HepG2 (cell line): ENCODE measurements around the gene PRKN. TPM values are rescaled to one million over a fixed set of nuclear protein-coding genes. Genes with fewer than 3 reads are reported as not detected.
A peak's percentile ranks its signal among the peaks of the same experiment; 100 is the strongest.

Experiments
- ATF4 ChIP-seq, 2 experiments: fragments of 450-650 bp in 1 of 2; sonication (generic) in 1 of 2; formaldehyde crosslinking; IDR thresholded peaks; 2 replicates each; pipeline versions ENCODE4 v1.5.0 to v1.8.0; 2020 to 2022; ENCODE audit warnings: mild to moderate bottlenecking in 1 of 2, missing genetic modification reagents in 1 of 2
- DPF2 ChIP-seq: sonication (generic); formaldehyde crosslinking; IDR thresholded peaks from 2 replicates; pipeline ENCODE4 v1.4.0; 2020; ENCODE audit warnings: mild to moderate bottlenecking, low read depth, missing genetic modification reagents, borderline replicate concordance
- FOXK2 ChIP-seq: fragments of 450-650 bp; IDR thresholded peaks from 2 replicates; pipeline ENCODE4 v1.6.1; 2016
- HNF1A ChIP-seq, 2 experiments: sonication (generic) in 1 of 2; formaldehyde crosslinking in 1 of 2; IDR thresholded peaks; 2 replicates each; pipeline versions ENCODE4 v1.4.0 to v1.6.1; 2016 to 2020; ENCODE audit warnings: borderline replicate concordance in 1 of 2, low read depth in 1 of 2, mild to moderate bottlenecking in 1 of 2, missing genetic modification reagents in 1 of 2
- KLF16 ChIP-seq, 2 experiments: sonication (generic) in 1 of 2; formaldehyde crosslinking in 1 of 2; IDR thresholded peaks; 2 replicates each; pipeline versions ENCODE4 v1.6.1 to v1.8.0; 2016 to 2023; ENCODE audit warnings: missing genetic modification reagents in 2 of 2, missing compliant biosample characterization in 1 of 2
- MYPOP ChIP-seq: sonication (generic); formaldehyde crosslinking; IDR thresholded peaks from 2 replicates; pipeline ENCODE4 v1.8.1; 2023; ENCODE audit warnings: mild to moderate bottlenecking, moderate library complexity, missing genetic modification reagents
- PHF20 ChIP-seq: sonication (generic); formaldehyde crosslinking; IDR thresholded peaks from 2 replicates; pipeline ENCODE4 v1.5.0; 2020; ENCODE audit warnings: mild to moderate bottlenecking, missing genetic modification reagents
- REST ChIP-seq, 2 experiments: IDR thresholded peaks; 2 replicates each; pipeline ENCODE4 v1.6.1; 2011 to 2012; ENCODE audit warnings: low read length in 2 of 2, borderline replicate concordance in 1 of 2, low read depth in 1 of 2, mild to moderate bottlenecking in 1 of 2, moderate library complexity in 1 of 2
- SYNCRIP ChIP-seq: fragments of 200-400 bp; formaldehyde crosslinking; IDR thresholded peaks from 2 replicates; pipeline ENCODE4 v1.6.1; 2018; ENCODE audit warnings: mild to moderate bottlenecking, low read depth, low read length; ENCODE audit not compliant: insufficient read depth
- USF2 ChIP-seq, 2 experiments: sonication (generic) in 1 of 2; formaldehyde crosslinking in 1 of 2; IDR thresholded peaks; 2 replicates each; pipeline versions ENCODE4 v1.5.1 to v1.6.1; 2011 to 2020; ENCODE audit warnings: borderline replicate concordance in 1 of 2, low read depth in 1 of 2, low read length in 1 of 2, mild to moderate bottlenecking in 1 of 2, missing genetic modification reagents in 1 of 2, moderate library complexity in 1 of 2
- WIZ ChIP-seq: sonication (generic); formaldehyde crosslinking; IDR thresholded peaks from 2 replicates; pipeline ENCODE4 v1.5.1; 2020; ENCODE audit warnings: mild to moderate bottlenecking, missing genetic modification reagents
- ZFP36L2 ChIP-seq: sonication (generic); formaldehyde crosslinking; IDR thresholded peaks from 2 replicates; pipeline ENCODE4 v1.4.0; 2020; ENCODE audit warnings: missing genetic modification reagents
- polyA plus RNA-seq, 8 experiments: library from polyadenylated mRNA; depleted of rRNA in 3 of 8; stranded (reverse) in 7 of 8; unstranded in 1 of 8; fragments of >200 nt; fragmentation: Illumina TruSeq in 4 of 8; extraction: Trizol in 4 of 8; gene quantifications; 2 replicates each; pipeline versions ENCODE4 v1.2.1 to v1.2.3, GENCODE V29; 2011 to 2016; ENCODE audit warnings: low read depth in 4 of 8, missing spikeins in 1 of 8, mixed read lengths in 1 of 8; ENCODE audit not compliant: insufficient read depth in 1 of 8
- total RNA-seq, 5 experiments: library from RNA; depleted of rRNA; stranded (reverse); fragments of >200 nt; fragmentation: Illumina TruSeq; extraction: Trizol; gene quantifications; 2 replicates each; pipeline ENCODE4 v1.2.3, GENCODE V29; 2016; ENCODE audit warnings: low read depth in 1 of 5

PRKN gene
- total and polyA plus RNA-seq, 2 of the 13 experiments (the other 11 are each of a cell fraction or from before 2014, with no cell fraction given): 0.31 to 0.44 TPM

GRCh38 chr6:162058281-162058875 lies 669.2 kb downstream of the PRKN start (continued):
- TF ChIP-seq REST (IDR thresholded peaks at IDR 0.05; ENCODE audit: borderline replicate concordance in 1 of 2, low read depth in 1 of 2, low read length in 2 of 2): peak in 1 of 2 experiments; percentile 23; a peak in 1 of 4 replicates
- TF ChIP-seq ZFP36L2 (CRISPR knock-in tag): no peak
- TF ChIP-seq SYNCRIP: no peak
- TF ChIP-seq MYPOP (CRISPR knock-in tag): peak; percentile 57; the same call in 1 of the 2 replicates
- peak in 1 of 2 experiments; percentile 88; a peak in 2 of 4 replicates for TF ChIP-seq ATF4 (CRISPR knock-in tag; IDR thresholded peaks at IDR 0.05)
- TF ChIP-seq WIZ (CRISPR knock-in tag): no peak
- TF ChIP-seq DPF2: peak; percentile 81
- TF ChIP-seq KLF16 (CRISPR knock-in tag; IDR thresholded peaks at IDR 0.05): peak in 1 of 2 experiments; percentile 29; a peak in 1 of 4 replicates
- no peak for TF ChIP-seq USF2 (IDR thresholded peaks at IDR 0.05; ENCODE audit: low read depth, low read length)
- TF ChIP-seq USF2 (CRISPR knock-in tag; IDR thresholded peaks at IDR 0.05; ENCODE audit: borderline replicate concordance): no peak
- peak; percentile 51; the same call in 1 of the 2 replicates for TF ChIP-seq FOXK2
- peak; percentile 99 for TF ChIP-seq HNF1A (IDR thresholded peaks at IDR 0.05; ENCODE audit: low read depth)
- TF ChIP-seq HNF1A (CRISPR knock-in tag; IDR thresholded peaks at IDR 0.05; ENCODE audit: borderline replicate concordance): peak; percentile 99
- no peak for TF ChIP-seq PHF20 (CRISPR knock-in tag)
